ENCODE results near the gene IDI1.
"Not testable (repeated sequence)": the region's sequence is repeated elsewhere in the genome, so short reads cannot be mapped to it uniquely, and the experiment has no call there.

The IDI1 gene

GRCh38 chr10:1084011-1084950 lies 35.4 kb upstream of the IDI1 start:
- FAIRE-seq (no peak), DNase-seq (ENCODE audit: insufficient read length) (no peak)
- TF ChIP-seq POLR2A (IDR thresholded peaks at IDR 0.05; ENCODE audit: low read depth, low read length) (no peak), TAF1 (IDR thresholded peaks at IDR 0.05; ENCODE audit: borderline replicate concordance, low read depth, low read length) (no peak), POLR2AphosphoS5 (IDR thresholded peaks at IDR 0.05; ENCODE audit: low read depth, low read length) (no peak)

DNA sequence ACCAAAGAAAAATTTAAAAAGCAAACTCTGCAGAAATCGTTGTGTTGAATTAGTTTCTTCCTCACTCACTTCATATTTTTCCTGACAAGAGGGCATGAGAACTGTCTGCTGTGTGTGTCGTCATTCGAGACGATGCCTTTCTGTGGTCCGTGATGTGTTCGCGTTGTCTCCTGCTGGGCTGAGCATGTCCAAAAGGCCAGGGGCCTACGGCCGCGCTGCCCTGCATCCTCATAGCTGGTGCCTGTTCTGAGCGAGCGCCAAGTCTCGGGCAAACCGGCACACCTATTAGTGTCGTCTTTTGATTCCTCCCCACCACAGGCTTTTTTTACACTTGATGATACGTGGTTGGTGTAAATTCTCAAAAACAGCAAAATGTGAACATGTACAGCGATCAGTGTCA lies 34.7 kb upstream of the IDI1 start:
- DNase-seq (ENCODE audit: insufficient read length) = no peak
- TF ChIP-seq TAF1 (IDR thresholded peaks at IDR 0.05; ENCODE audit: borderline replicate concordance, low read depth, low read length) = no peak
- FAIRE-seq = no peak

DNA sequence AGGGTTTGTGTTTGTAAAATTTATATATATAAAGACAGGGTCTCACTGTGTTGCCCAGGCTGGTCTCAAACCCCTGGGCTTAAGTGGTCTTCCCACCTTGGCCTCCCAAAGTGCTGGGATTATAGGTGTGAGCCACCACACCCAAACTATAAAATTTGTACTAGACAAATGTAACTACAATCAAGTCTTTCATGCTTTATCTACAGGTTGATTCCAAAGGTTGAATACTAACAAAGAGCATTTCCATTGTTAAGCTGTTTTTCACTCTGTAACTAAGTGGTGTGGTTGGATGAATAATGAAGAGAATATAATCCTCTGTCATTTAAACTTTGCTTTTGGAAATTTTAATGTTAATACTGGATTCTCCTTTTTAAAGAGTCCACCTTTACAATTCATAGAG lies 29.7 kb upstream of the IDI1 start:
- TF ChIP-seq POLR2AphosphoS5 (IDR thresholded peaks at IDR 0.05; ENCODE audit: low read depth, low read length) (no peak), POLR2A (IDR thresholded peaks at IDR 0.05; ENCODE audit: low read depth, low read length) (no peak), TAF1 (IDR thresholded peaks at IDR 0.05; ENCODE audit: borderline replicate concordance, low read depth, low read length) (no peak)
- DNase-seq (ENCODE audit: insufficient read length) (no peak), FAIRE-seq (no peak)

DNA sequence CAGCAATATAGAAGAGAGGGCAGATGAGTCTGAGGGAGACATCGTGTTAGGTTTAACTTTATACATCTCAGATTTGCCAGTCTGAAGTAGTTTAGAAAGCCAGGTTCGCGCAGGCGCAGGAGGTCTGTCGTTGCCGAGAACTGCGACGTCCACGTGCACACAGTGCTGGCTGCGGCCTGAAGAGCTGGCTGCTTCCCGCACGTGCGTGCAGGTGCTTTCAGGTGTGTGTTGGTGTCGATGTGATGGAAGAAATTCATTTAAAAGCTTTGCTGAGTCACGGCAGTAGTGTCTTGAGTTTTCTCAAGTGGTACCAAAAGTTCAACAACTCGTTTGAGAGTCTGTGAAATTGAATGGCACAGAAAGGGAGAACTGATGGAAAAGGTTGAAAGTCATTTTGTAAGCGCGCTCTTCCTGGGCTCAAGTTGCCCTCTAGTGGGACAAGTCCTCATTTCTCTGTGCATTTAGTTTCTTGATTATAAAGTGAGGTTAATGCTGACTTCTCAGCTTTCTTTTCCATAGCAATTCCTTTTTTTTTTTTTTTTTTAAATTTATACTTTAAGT lies 25.9 kb upstream of the IDI1 start:
- no peak for TF ChIP-seq POLR2A (IDR thresholded peaks at IDR 0.05; ENCODE audit: low read depth, low read length)
- TF ChIP-seq TAF1 (IDR thresholded peaks at IDR 0.05; ENCODE audit: borderline replicate concordance, low read depth, low read length) = no peak
- no peak for TF ChIP-seq POLR2AphosphoS5 (IDR thresholded peaks at IDR 0.05; ENCODE audit: low read depth, low read length)
- no peak for FAIRE-seq
- no peak for DNase-seq (ENCODE audit: insufficient read length)

DNA sequence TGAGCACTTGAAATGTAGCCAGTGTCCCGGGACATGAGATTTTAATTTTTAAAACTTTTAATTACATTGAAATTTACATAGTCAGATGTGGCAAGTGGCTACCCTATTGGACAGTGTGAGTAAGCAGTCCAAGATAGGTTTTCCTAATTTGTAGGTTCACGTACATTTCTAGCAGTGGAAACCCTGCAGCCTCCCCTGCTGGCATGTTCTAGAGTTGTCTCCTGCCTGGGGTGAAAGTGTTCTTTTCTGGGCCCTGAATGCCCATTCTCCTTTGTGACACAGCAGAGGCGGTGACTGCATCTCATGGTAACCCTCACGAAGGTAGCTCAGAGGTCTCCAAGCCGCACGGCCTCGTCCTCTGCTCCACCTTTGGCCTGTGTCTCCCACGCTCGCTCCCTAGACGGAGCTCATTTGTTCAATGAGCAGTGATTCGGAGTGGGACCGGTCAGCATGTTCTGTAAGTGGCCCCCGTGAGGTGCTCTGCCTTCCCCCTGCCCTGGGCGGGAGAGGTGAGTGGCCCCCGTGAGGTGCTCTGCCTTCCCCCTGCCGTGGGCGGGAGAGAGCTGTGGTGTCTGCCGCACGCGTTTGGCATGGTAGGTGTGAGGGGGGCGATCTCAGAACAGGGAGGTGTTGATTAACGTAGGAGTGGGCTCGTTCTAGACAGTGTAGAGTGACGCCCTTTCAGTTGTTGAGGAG lies 25.3 kb upstream of the IDI1 start:
- no peak for FAIRE-seq
- no peak for TF ChIP-seq POLR2AphosphoS5 (IDR thresholded peaks at IDR 0.05; ENCODE audit: low read depth, low read length)
- no peak for TF ChIP-seq TAF1 (IDR thresholded peaks at IDR 0.05; ENCODE audit: borderline replicate concordance, low read depth, low read length)
- TF ChIP-seq POLR2A (IDR thresholded peaks at IDR 0.05; ENCODE audit: low read depth, low read length) = no peak
- no peak for DNase-seq (ENCODE audit: insufficient read length)

DNA sequence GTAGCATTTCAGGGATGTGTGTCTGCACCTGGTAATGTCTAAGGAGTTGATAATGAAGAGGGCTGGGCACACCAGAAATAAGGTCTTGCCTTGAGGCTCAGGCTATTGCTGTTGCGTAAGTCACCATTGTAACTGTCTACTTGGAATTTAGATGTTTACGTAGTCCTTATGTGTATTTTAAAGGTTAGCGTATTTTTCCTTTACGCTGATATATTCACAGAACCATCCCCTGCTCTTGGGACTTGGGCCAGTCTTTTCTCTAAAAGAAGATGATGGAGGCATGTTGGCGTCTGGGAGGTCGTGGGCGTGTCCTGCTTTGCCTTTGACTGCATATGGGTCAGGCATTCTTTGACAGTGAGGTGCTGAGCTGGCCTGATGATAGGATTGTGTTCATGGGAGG lies 22.0 kb upstream of the IDI1 start:
- FAIRE-seq (no peak), DNase-seq (ENCODE audit: insufficient read length) (no peak)
- no peak for TF ChIP-seq POLR2A (IDR thresholded peaks at IDR 0.05; ENCODE audit: low read depth, low read length)
- TF ChIP-seq POLR2AphosphoS5 (IDR thresholded peaks at IDR 0.05; ENCODE audit: low read depth, low read length) = no peak
- TF ChIP-seq TAF1 (IDR thresholded peaks at IDR 0.05; ENCODE audit: borderline replicate concordance, low read depth, low read length) = no peak

- DNase-seq (ENCODE audit: insufficient read length) (no peak), FAIRE-seq (no peak)
Observed at GRCh38 chr10:1068380-1069361, 19.8 kb upstream of the IDI1 start.

DNA sequence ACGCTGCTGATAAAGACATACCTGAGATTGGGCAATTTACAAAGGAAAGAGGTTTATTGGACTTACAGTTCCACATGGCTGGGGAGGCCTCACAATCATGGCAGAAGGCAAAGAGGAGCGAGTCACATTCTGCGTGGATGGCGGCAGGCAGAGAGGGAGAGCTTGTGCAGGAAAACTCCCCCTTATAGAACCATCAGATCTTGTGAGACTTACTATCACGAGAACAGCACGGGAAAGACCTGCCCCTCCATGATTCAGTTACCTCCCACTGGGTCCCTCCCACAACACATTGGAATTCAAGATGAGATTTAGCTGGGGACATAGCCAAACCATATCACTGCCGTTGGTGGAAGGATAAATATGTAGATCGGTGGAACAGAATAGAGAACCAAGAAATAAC lies 17.8 kb upstream of the IDI1 start:
- DNase-seq (ENCODE audit: insufficient read length); FAIRE-seq: not testable (repeated sequence)

More at GRCh38 chr10:1068380-1069361, 19.8 kb upstream of the IDI1 start:
- TF ChIP-seq POLR2A (IDR thresholded peaks at IDR 0.05; ENCODE audit: low read depth, low read length) = no peak
- TF ChIP-seq POLR2AphosphoS5 (IDR thresholded peaks at IDR 0.05; ENCODE audit: low read depth, low read length) = no peak
- TF ChIP-seq TAF1 (IDR thresholded peaks at IDR 0.05; ENCODE audit: borderline replicate concordance, low read depth, low read length) = no peak

GRCh38 chr10:1064964-1065247 lies 16.0 kb upstream of the IDI1 start:
- no peak for DNase-seq (ENCODE audit: insufficient read length)
- no peak for FAIRE-seq
- TF ChIP-seq POLR2AphosphoS5 (IDR thresholded peaks at IDR 0.05; ENCODE audit: low read depth, low read length) (no peak), POLR2A (IDR thresholded peaks at IDR 0.05; ENCODE audit: low read depth, low read length) (no peak), TAF1 (IDR thresholded peaks at IDR 0.05; ENCODE audit: borderline replicate concordance, low read depth, low read length) (no peak)

DNA sequence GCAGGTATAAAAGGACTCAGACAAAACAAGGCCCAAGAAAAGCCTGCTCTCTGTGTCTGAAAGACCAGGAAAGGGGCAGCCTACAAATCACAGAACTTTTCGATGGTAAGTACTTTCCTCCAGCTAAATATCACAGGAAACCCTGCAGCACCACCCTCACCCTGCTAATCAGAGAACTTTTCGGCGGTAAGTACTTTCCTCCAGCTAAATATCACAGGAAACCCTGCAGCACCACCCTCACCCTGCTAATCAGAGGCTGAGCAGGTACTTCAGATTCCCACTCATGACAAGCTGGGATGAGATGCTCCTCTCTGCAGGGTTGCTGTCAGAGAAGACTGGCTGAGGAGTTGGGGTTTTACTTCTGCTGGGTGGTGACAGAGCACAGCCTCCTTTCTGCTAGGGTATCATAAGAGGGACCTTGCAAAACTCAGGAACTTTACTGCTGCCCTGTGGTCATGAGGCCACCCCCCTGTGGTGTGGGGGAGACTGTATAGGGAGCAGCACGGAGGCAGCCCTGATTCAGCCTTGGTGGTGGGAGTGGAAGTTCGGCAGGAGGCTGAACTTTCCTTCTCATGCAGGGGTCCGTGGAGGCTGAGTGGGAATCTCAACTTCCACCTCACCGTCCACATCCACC lies 14.4 kb upstream of the IDI1 start:
- no peak for DNase-seq (ENCODE audit: insufficient read length)
- TF ChIP-seq POLR2AphosphoS5 (IDR thresholded peaks at IDR 0.05; ENCODE audit: low read depth, low read length) = no peak
- TF ChIP-seq TAF1 (IDR thresholded peaks at IDR 0.05; ENCODE audit: borderline replicate concordance, low read depth, low read length) = no peak
- TF ChIP-seq POLR2A (IDR thresholded peaks at IDR 0.05; ENCODE audit: low read depth, low read length) = no peak
- no peak for FAIRE-seq
